ENCODE results near the gene C12orf42.

C12orf42 gene

DNA sequence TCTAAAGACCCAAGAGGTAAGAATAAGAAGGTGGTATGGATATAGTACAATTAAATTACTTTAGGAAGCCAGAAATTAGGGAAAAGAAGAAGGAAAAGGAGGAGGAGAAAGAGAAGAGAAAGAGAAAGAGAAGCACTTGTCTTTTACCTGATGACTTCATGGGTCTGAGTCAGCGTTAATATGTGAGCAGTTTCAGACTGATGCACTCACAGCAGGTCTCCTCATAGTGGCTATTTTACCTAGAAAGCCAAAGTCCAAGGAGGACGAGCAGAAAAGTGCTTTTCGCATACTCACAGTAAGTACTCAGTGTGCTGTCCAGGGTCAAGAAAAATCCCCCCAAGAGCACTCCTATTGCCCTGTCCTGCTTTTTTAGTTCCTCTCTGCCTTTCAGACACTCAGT, 222.1 kb downstream of the C12orf42 start:
- Histone ChIP-seq H3K4me1 (no peaks in the 10 kb centered on the region), H3K9me3 (replicated peaks in 1 of 11) (no peaks in the 10 kb centered on the region), H3K4me3 (no peak overlapping the region), H4K20me1 (no peaks in the 10 kb centered on the region), H3K27ac (no peak overlapping the region), H3K4me2 (no peak overlapping the region), H3K36me3 (no peaks in the 10 kb centered on the region), H3K9ac (no peak overlapping the region), H3K27me3 (no peaks in the 10 kb centered on the region)
- TF ChIP-seq Cebpa-rat (IDR thresholded peaks at IDR 0.05): no peak

DNA sequence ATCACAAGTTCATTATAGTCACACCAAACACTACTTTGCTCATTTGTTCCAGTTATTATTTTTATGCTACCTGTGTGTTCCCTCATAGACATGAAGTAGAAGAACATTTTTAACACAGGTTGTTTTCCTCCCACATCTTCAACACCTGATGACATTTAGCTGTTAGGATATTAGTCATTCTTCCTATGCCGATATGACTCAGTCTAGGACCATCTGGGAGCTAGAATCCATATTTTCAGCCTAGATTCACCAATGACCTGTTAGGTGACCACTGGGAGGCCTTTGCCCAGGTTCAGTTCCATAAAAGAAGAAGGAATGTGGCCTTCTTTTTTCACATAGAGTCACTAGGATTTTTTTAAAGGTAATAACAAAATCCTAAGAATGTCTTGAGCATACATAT, 222.8 kb downstream of the C12orf42 start:
- Histone ChIP-seq H3K27me3 (no peaks in the 10 kb centered on the region), H3K4me1 (no peaks in the 10 kb centered on the region), H3K36me3 (no peaks in the 10 kb centered on the region), H3K4me2 (no peak overlapping the region), H3K9ac (no peak overlapping the region), H3K27ac (no peak overlapping the region), H3K9me3 (replicated peaks in 1 of 11) (no peaks in the 10 kb centered on the region), H3K4me3 (no peak overlapping the region), H4K20me1 (no peaks in the 10 kb centered on the region)
- no peak for TF ChIP-seq Cebpa-rat (IDR thresholded peaks at IDR 0.05)

DNA sequence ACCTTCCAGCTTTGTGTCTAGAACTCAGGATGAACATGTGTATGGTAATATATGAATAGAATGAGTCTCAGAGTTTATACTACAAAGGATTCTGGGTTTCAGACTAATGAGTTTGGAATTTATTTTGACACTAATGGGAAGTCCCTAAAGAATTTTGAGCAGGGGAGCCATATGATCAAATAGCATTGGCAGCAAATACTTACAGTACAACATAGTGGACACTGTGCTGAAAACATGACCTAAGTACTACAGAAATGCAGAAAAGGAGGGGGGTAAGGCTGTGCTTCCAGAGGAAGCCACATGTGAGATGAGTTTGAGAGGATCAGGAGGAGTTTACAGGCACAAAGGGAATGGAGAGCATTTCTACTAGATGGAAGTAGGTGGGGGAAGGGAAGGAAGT, 225.8 kb downstream of the C12orf42 start:
- Histone ChIP-seq H3K27me3 (no peaks in the 10 kb centered on the region), H3K4me3 (no peak overlapping the region), H3K27ac (no peak overlapping the region), H3K36me3 (no peaks in the 10 kb centered on the region), H3K9me3 (replicated peaks in 1 of 11) (no peaks in the 10 kb centered on the region), H4K20me1 (no peaks in the 10 kb centered on the region), H3K4me1 (no peaks in the 10 kb centered on the region), H3K4me2 (no peak overlapping the region), H3K9ac (no peak overlapping the region)
- TF ChIP-seq Cebpa-rat (IDR thresholded peaks at IDR 0.05): no peak

DNA sequence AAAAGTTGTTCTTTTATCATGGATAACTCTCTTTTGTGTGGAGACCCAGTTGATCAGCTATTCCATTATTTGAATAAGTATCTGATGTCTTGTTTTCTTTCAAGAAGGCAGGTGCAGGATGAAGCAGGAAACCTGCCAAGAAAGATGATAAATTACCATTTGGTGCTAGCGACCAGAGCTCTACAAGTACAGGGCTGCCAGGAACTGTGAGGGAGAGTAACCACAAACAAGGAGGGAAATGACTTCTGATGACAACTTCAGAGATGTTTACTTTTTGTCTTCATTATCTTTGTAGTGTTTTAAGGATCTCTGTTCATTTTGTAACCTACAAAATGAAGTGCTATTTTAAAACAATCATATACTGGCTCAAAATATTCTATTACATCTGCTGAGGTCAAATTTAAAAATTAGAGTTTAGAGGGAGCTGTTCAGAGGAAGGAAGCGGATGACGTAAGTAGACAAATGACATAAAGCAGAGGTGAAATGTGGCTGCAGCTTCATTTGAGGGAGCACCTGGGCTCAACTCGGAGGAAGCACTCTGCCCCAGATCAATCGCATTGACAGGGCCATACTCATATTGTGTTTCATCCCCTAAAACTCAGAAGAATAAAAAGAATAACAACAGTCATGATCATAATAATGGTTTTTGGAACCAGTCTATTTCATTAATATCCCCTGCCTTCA, 226.8 kb downstream of the C12orf42 start:
- Histone ChIP-seq H3K4me3 (no peak overlapping the region), H3K9me3 (replicated peaks in 1 of 11) (no peaks in the 10 kb centered on the region), H3K9ac (no peak overlapping the region), H3K27me3 (no peaks in the 10 kb centered on the region), H3K36me3 (no peaks in the 10 kb centered on the region), H3K4me1 (no peaks in the 10 kb centered on the region), H4K20me1 (no peaks in the 10 kb centered on the region), H3K4me2 (no peak overlapping the region), H3K27ac (no peak overlapping the region)
- no peak for TF ChIP-seq Cebpa-rat (IDR thresholded peaks at IDR 0.05)

DNA sequence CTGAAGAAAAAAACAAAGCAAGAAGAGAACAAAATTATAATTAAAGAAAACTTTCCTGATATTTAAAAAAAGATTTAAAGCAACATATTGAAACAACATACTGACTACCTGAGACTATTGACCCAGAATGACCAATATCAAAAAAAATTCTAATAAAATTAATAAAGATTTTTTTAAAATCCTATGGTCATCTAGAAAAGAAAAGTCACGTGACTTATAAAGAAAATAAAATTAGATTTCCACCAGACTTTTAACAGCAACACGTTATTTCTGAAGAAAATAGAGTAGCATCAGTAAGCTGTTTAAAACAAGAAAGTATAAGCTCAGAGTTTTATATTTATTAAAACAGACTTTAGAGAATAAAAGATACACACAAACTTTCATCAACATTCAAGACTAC, 238.0 kb downstream of the C12orf42 start:
- Histone ChIP-seq H3K4me3 (no peak overlapping the region), H3K4me2 (no peak overlapping the region), H3K9ac (no peak overlapping the region), H3K9me3 (replicated peaks in 1 of 11) (no peaks in the 10 kb centered on the region), H3K4me1 (no peaks in the 10 kb centered on the region), H3K27ac (no peak overlapping the region), H4K20me1 (no peaks in the 10 kb centered on the region), H3K36me3 (no peaks in the 10 kb centered on the region), H3K27me3 (no peaks in the 10 kb centered on the region)
- no peak for TF ChIP-seq Cebpa-rat (IDR thresholded peaks at IDR 0.05)
